Measurements from ENCODE around the gene GOSR2. TPM values are rescaled to one million over a fixed set of nuclear protein-coding genes. Genes with fewer than 3 reads are reported as not detected.

GOSR2 gene
- total and polyA plus RNA-seq, 2 experiments from 2014 or later = 47.7 to 62.8 TPM

GRCh38 chr17:46930051-46930450, 7.1 kb downstream of the GOSR2 start:
- no peaks in the 10 kb centered on the region for H3K36me3 ChIP-seq (replicated peaks; ENCODE audit: insufficient read depth, low read depth)
- no peak for DNase-seq (ENCODE audit: low spot score)
- H2AFZ ChIP-seq = no peak overlapping the region

GRCh38 chr17:46931596-46931995, 8.6 kb downstream of the GOSR2 start:
- Histone ChIP-seq H3K27me3 (no peaks in the 10 kb centered on the region), H3K27ac (no peak overlapping the region), H4K20me1 (ENCODE audit: insufficient read depth, poor library complexity, severe bottlenecking) (peaks cover 33% of the 10 kb centered on the region), H3K36me3 (replicated peaks; ENCODE audit: insufficient read depth, low read depth) (peaks cover 3% of the 10 kb centered on the region), H3K9me2 (replicated peaks; ENCODE audit: insufficient read depth) (no peaks in the 10 kb centered on the region), H3K79me2 (peaks cover 45% of the 10 kb centered on the region), H2AFZ (no peak overlapping the region), H3K4me1 (ENCODE audit: insufficient read depth) (peaks cover 11% of the 10 kb centered on the region), H3K4me2 (no peak overlapping the region), H3K4me3 (no peak overlapping the region), H3K9me3 (ENCODE audit: low read depth) (no peaks in the 10 kb centered on the region)
- no peak for DNase-seq (ENCODE audit: low spot score)
- WGBS (ENCODE audit: low lambda C conversion rate, missing lambda C conversion rate) = 60% methylated on average over 4 of the region's 4 CpGs
- no peak for TF ChIP-seq EZH2 (IDR thresholded peaks at IDR 0.05; ENCODE audit: borderline replicate concordance)
- no peak for TF ChIP-seq EZH2phosphoT487 (IDR thresholded peaks at IDR 0.05; ENCODE audit: low read depth, severe bottlenecking, unreplicated experiment)
- TF ChIP-seq CTCF (IDR thresholded peaks at IDR 0.05; ENCODE audit: poor library complexity) = no peak

More at GRCh38 chr17:46930051-46930450, 7.1 kb downstream of the GOSR2 start:
- Histone ChIP-seq H3K27me3 (no peaks in the 10 kb centered on the region), H3K9me3 (ENCODE audit: low read depth) (no peaks in the 10 kb centered on the region), H3K27ac (peak overlapping the region; percentile 82), H3K79me2 (peaks cover 61% of the 10 kb centered on the region), H4K20me1 (ENCODE audit: insufficient read depth, poor library complexity, severe bottlenecking) (peaks cover 45% of the 10 kb centered on the region), H3K4me3 (no peak overlapping the region), H3K9me2 (replicated peaks; ENCODE audit: insufficient read depth) (no peaks in the 10 kb centered on the region), H3K4me1 (ENCODE audit: insufficient read depth) (peaks cover 11% of the 10 kb centered on the region), H3K4me2 (no peak overlapping the region)
- 82% methylated on average over 4 of the region's 4 CpGs for WGBS (ENCODE audit: low lambda C conversion rate, missing lambda C conversion rate)
- no peak for TF ChIP-seq CTCF (IDR thresholded peaks at IDR 0.05; ENCODE audit: poor library complexity)
- TF ChIP-seq EZH2 (IDR thresholded peaks at IDR 0.05; ENCODE audit: borderline replicate concordance) = no peak
- TF ChIP-seq EZH2phosphoT487 (IDR thresholded peaks at IDR 0.05; ENCODE audit: low read depth, severe bottlenecking, unreplicated experiment) = no peak

GRCh38 chr17:46935658-46936266, 12.8 kb downstream of the GOSR2 start:
- Histone ChIP-seq H3K4me3 (no peak overlapping the region), H3K9me3 (ENCODE audit: low read depth) (no peaks in the 10 kb centered on the region), H2AFZ (no peak overlapping the region), H3K27ac (peak overlapping the region; percentile 44), H3K9me2 (replicated peaks; ENCODE audit: insufficient read depth) (no peaks in the 10 kb centered on the region), H3K36me3 (replicated peaks; ENCODE audit: insufficient read depth, low read depth) (peaks cover 4% of the 10 kb centered on the region), H3K4me2 (no peak overlapping the region), H3K79me2 (peaks cover 6% of the 10 kb centered on the region), H3K27me3 (no peaks in the 10 kb centered on the region), H4K20me1 (ENCODE audit: insufficient read depth, poor library complexity, severe bottlenecking) (no peaks in the 10 kb centered on the region), H3K4me1 (ENCODE audit: insufficient read depth) (no peaks in the 10 kb centered on the region)
- TF ChIP-seq EZH2phosphoT487 (IDR thresholded peaks at IDR 0.05; ENCODE audit: low read depth, severe bottlenecking, unreplicated experiment) (no peak), EZH2 (IDR thresholded peaks at IDR 0.05; ENCODE audit: borderline replicate concordance) (no peak), CTCF (IDR thresholded peaks at IDR 0.05; ENCODE audit: poor library complexity) (no peak)
- DNase-seq (ENCODE audit: low spot score) = peak; percentile 26
- 77% methylated on average over 7 of the region's 7 CpGs for WGBS (ENCODE audit: low lambda C conversion rate, missing lambda C conversion rate)

All from hepatocyte (in vitro differentiated cells).